SK-N-SH treated with all-trans-retinoic acid at 6 μM for 48 hours (cell line): Measurements from ENCODE around the gene TRRAP.

Experiments
- ATAC-seq: fragments of 200-7000 bp; cut with Tn5 transposase; 3 replicates; pipeline ENCODE4 v1.9.1; 2020; ENCODE audit warnings: mild to moderate bottlenecking, moderate library complexity
- ARNTL ChIP-seq: fragments of 450-650 bp; formaldehyde crosslinking; IDR thresholded peaks from 2 replicates; pipeline ENCODE4 v1.5.0; 2020; ENCODE audit warnings: low read depth, mild to moderate bottlenecking, moderate library complexity, borderline replicate concordance
- BACH2 ChIP-seq: fragments of 250-450 bp; sonication (Bioruptor Pico); IDR thresholded peaks from 2 replicates; pipeline ENCODE4 v1.9.0; 2021; ENCODE audit warnings: mild to moderate bottlenecking, borderline replicate concordance
- CSDC2 ChIP-seq: fragments of 250-450 bp; sonication (Bioruptor Pico); IDR thresholded peaks from 2 replicates; pipeline ENCODE4 v1.5.0; 2020; ENCODE audit warnings: mild to moderate bottlenecking, moderate library complexity
- CSRNP3 ChIP-seq: fragments of 250-450 bp; sonication (Bioruptor Pico); IDR thresholded peaks from 2 replicates; pipeline ENCODE4 v1.5.1; 2021; ENCODE audit warnings: mild to moderate bottlenecking, moderate library complexity
- ESRRG ChIP-seq: fragments of 250-450 bp; sonication (Bioruptor Pico); IDR thresholded peaks from 2 replicates; pipeline ENCODE4 v1.6.1; 2021; ENCODE audit warnings: mild to moderate bottlenecking
- GLIS3 ChIP-seq: fragments of 250-450 bp; sonication (Bioruptor Pico); IDR thresholded peaks from 2 replicates; pipeline ENCODE4 v1.5.0; 2020; ENCODE audit warnings: mild to moderate bottlenecking, moderate library complexity
- ISL1 ChIP-seq: fragments of 250-450 bp; sonication (Bioruptor Pico); IDR thresholded peaks from 2 replicates; pipeline ENCODE4 v2.1.2; 2022; ENCODE audit warnings: mild to moderate bottlenecking, moderate library complexity
- OSR1 ChIP-seq: fragments of 250-450 bp; sonication (Bioruptor Pico); IDR thresholded peaks from 2 replicates; pipeline ENCODE4 v1.8.0; 2022; ENCODE audit warnings: moderate library complexity, mild to moderate bottlenecking, inconsistent platforms
- PATZ1 ChIP-seq: fragments of 250-450 bp; sonication (Bioruptor Pico); IDR thresholded peaks from 2 replicates; pipeline ENCODE4 v1.8.0; 2020; ENCODE audit warnings: mild to moderate bottlenecking, moderate library complexity, borderline replicate concordance
- POU6F1 ChIP-seq: fragments of 250-450 bp; sonication (Bioruptor Pico); IDR thresholded peaks from 2 replicates; pipeline ENCODE4 v1.8.0; 2021; ENCODE audit warnings: low read depth, mild to moderate bottlenecking, moderate library complexity, borderline replicate concordance
- PPARA ChIP-seq: fragments of 250-450 bp; sonication (Bioruptor Pico); IDR thresholded peaks from 2 replicates; pipeline ENCODE4 v1.5.0; 2020; ENCODE audit warnings: mild to moderate bottlenecking, borderline replicate concordance
- RARB ChIP-seq: fragments of 250-450 bp; sonication (Bioruptor Pico); IDR thresholded peaks from 2 replicates; pipeline ENCODE4 v1.8.0; 2021; ENCODE audit warnings: mild to moderate bottlenecking, moderate library complexity
- SNAI2 ChIP-seq: fragments of 250-450 bp; sonication (Bioruptor Pico); IDR thresholded peaks from 2 replicates; pipeline ENCODE4 v1.5.0; 2020; ENCODE audit warnings: mild to moderate bottlenecking, moderate library complexity
- TOX ChIP-seq: fragments of 250-450 bp; sonication (Bioruptor Pico); IDR thresholded peaks from 2 replicates; pipeline ENCODE4 v1.8.0; 2021; ENCODE audit warnings: mild to moderate bottlenecking, moderate library complexity, borderline replicate concordance
- ZC3H10 ChIP-seq: fragments of 250-450 bp; sonication (Bioruptor Pico); IDR thresholded peaks from 2 replicates; pipeline ENCODE4 v1.5.1; 2021; ENCODE audit warnings: mild to moderate bottlenecking, moderate library complexity
- ZFP3 ChIP-seq: fragments of 250-450 bp; sonication (Bioruptor Pico); IDR thresholded peaks from 2 replicates; pipeline ENCODE4 v1.5.0; 2020; ENCODE audit warnings: mild to moderate bottlenecking, moderate library complexity
- ZFP30 ChIP-seq: fragments of 450-650 bp; formaldehyde crosslinking; IDR thresholded peaks from 2 replicates; pipeline ENCODE4 v1.5.0; 2022; ENCODE audit warnings: mild to moderate bottlenecking, moderate library complexity
- ZNF565 ChIP-seq: fragments of 450-650 bp; formaldehyde crosslinking; conservative IDR thresholded peaks from 2 replicates; pipeline ENCODE4 v1.5.0; 2020; ENCODE audit warnings: low read depth, mild to moderate bottlenecking, moderate library complexity
- ZNF70 ChIP-seq: fragments of 450-650 bp; formaldehyde crosslinking; IDR thresholded peaks from 2 replicates; pipeline ENCODE4 v1.5.0; 2020; ENCODE audit warnings: mild to moderate bottlenecking, moderate library complexity
- ZNF8 ChIP-seq: fragments of 450-650 bp; formaldehyde crosslinking; IDR thresholded peaks from 2 replicates; pipeline ENCODE4 v1.5.0; 2020; ENCODE audit warnings: mild to moderate bottlenecking, moderate library complexity

TRRAP gene

GRCh38 chr7:98892609-98893008, 14.3 kb downstream of the TRRAP start:
- TF ChIP-seq ZNF565 (CRISPR knock-in tag), result no peak
- no peak for TF ChIP-seq ESRRG (CRISPR knock-in tag)
- no peak for TF ChIP-seq GLIS3 (CRISPR knock-in tag)
- no peak for TF ChIP-seq TOX (CRISPR knock-in tag)
- no peak for TF ChIP-seq BACH2 (CRISPR knock-in tag)
- ATAC-seq, result no peak

GRCh38 chr7:98899816-98900215, 21.5 kb downstream of the TRRAP start:
- no peak for ATAC-seq
- no peak for TF ChIP-seq CSRNP3 (CRISPR knock-in tag)
- no peak for TF ChIP-seq RARB (CRISPR knock-in tag)
- no peak for TF ChIP-seq CSDC2 (CRISPR knock-in tag)
- TF ChIP-seq ZFP3 (CRISPR knock-in tag), result no peak
- no peak for TF ChIP-seq ZNF565 (CRISPR knock-in tag)
- no peak for TF ChIP-seq ESRRG (CRISPR knock-in tag)
- no peak for TF ChIP-seq PATZ1 (CRISPR knock-in tag)
- no peak for TF ChIP-seq OSR1 (CRISPR knock-in tag)
- no peak for TF ChIP-seq ZNF70

- no peak for TF ChIP-seq ZFP3 (CRISPR knock-in tag)
- no peak for TF ChIP-seq GLIS3 (CRISPR knock-in tag)
- TF ChIP-seq OSR1 (CRISPR knock-in tag), result no peak
- no peak for TF ChIP-seq ESRRG (CRISPR knock-in tag)
- no peak for TF ChIP-seq ARNTL
- TF ChIP-seq ZNF70, result no peak
- TF ChIP-seq RARB (CRISPR knock-in tag), result no peak
- TF ChIP-seq ZNF8 (CRISPR knock-in tag), result no peak
- no peak for TF ChIP-seq ZC3H10 (CRISPR knock-in tag)
- no peak for TF ChIP-seq CSDC2 (CRISPR knock-in tag)
- no peak for ATAC-seq
These were observed 22.5 kb downstream of the TRRAP start for GRCh38 chr7:98900815-98901214.

- ATAC-seq, result no peak
- no peak for TF ChIP-seq GLIS3 (CRISPR knock-in tag)
- no peak for TF ChIP-seq ZFP30 (CRISPR knock-in tag)
- TF ChIP-seq BACH2 (CRISPR knock-in tag), result no peak
- TF ChIP-seq POU6F1 (CRISPR knock-in tag), result no peak
These were observed 24.2 kb downstream of the TRRAP start for GRCh38 chr7:98902523-98902922.

- TF ChIP-seq BACH2 (CRISPR knock-in tag) (no peak), SNAI2 (CRISPR knock-in tag) (no peak), ISL1 (CRISPR knock-in tag) (no peak), ZC3H10 (CRISPR knock-in tag) (no peak), PATZ1 (CRISPR knock-in tag) (no peak), ESRRG (CRISPR knock-in tag) (no peak), PPARA (CRISPR knock-in tag) (no peak), ZNF8 (CRISPR knock-in tag) (no peak), ZNF70 (no peak), RARB (CRISPR knock-in tag) (no peak), GLIS3 (CRISPR knock-in tag) (no peak), ARNTL (no peak), POU6F1 (CRISPR knock-in tag) (no peak)
- ATAC-seq, result no peak
These were observed 24.9 kb downstream of the TRRAP start for GRCh38 chr7:98903246-98903645.
